GM19025 (cell line): ENCODE results near the gene DGKZ.

Experiments
- ATAC-seq: cut with Tn5 transposase; IDR thresholded peaks from one replicate; pipeline ENCODE4 v1.9.1; 2021; ENCODE audit warnings: mild to moderate bottlenecking, low read depth, moderate library complexity; ENCODE audit not compliant: unreplicated experiment

The DGKZ gene

GRCh38 chr11:46390331-46391171 lies 43.3 kb downstream of the DGKZ start:
- no peak for ATAC-seq

- ATAC-seq = no peak
These were observed 43.9 kb downstream of the DGKZ start for GRCh38 chr11:46391186-46391577.

GRCh38 chr11:46391578-46392420 lies 44.5 kb downstream of the DGKZ start, which contains the start of gene CHRM4:
Gene CHRM4 (minus strand): TSS chr11:46391776. CDS start chr11:46386557, 5,219 bp downstream.
- no peak for ATAC-seq

- peak; percentile 63 for ATAC-seq
These were observed 45.4 kb downstream of the DGKZ start for GRCh38 chr11:46392421-46393230.

- no peak for ATAC-seq
These were observed 46.0 kb downstream of the DGKZ start for GRCh38 chr11:46393231-46393616.

GRCh38 chr11:46393759-46394158 lies 46.5 kb downstream of the DGKZ start:
- no peak for ATAC-seq

- ATAC-seq = no peak
These were observed 50.3 kb downstream of the DGKZ start for GRCh38 chr11:46397526-46397925.

- ATAC-seq = no peak
These were observed 56.0 kb downstream of the DGKZ start for GRCh38 chr11:46402957-46403902.

- ATAC-seq = no peak
These were observed 57.3 kb downstream of the DGKZ start for GRCh38 chr11:46404476-46405017.

- no peak for ATAC-seq
These were observed 60.4 kb downstream of the DGKZ start for GRCh38 chr11:46407635-46408034.

GRCh38 chr11:46408407-46408986 lies 61.2 kb downstream of the DGKZ start:
- no peak for ATAC-seq

GRCh38 chr11:46410021-46410420 lies 62.8 kb downstream of the DGKZ start:
- no peak for ATAC-seq

- ATAC-seq = no peak
These were observed 66.7 kb downstream of the DGKZ start for GRCh38 chr11:46413760-46414465.

- ATAC-seq = no peak
These were observed 67.2 kb downstream of the DGKZ start for GRCh38 chr11:46414466-46414796.

GRCh38 chr11:46414879-46415278 lies 67.6 kb downstream of the DGKZ start:
- no peak for ATAC-seq

- ATAC-seq = no peak
These were observed 70.4 kb downstream of the DGKZ start for GRCh38 chr11:46417711-46418110.

- no peak for ATAC-seq
These were observed 71.5 kb downstream of the DGKZ start for GRCh38 chr11:46418751-46419150.

GRCh38 chr11:46420513-46420912 lies 73.2 kb downstream of the DGKZ start:
- no peak for ATAC-seq
